ENCODE results near the gene ST6GALNAC3.

ST6GALNAC3 gene

DNA sequence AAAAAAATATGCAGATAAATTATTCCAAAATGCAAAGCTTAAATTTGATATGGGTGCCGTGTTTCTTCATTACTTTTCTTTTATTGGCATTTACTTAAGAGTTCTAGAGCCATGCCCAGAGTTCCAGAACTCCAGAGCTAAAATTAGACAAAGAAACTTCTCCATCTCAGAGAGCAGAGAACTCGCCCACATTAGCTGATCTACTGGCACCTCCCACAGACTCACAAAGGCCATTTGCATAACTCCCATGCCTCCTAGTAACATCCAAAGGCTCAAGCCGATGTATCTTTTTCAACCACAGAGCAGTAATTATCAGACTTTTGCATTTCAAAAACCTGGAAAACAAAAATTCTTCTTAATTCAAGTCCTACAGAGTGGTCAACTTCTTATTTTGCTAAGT, 468.9 kb downstream of the ST6GALNAC3 start:
- Histone ChIP-seq H3K9ac (ENCODE audit: low read depth, low read length) (no peak overlapping the region), H3K4me3 (ENCODE audit: low read length) (no peak overlapping the region), H3K36me3 (ENCODE audit: insufficient read depth, low read length) (no peaks in the 10 kb centered on the region), H3K4me2 (ENCODE audit: low read length) (no peak overlapping the region), H3K27me3 (ENCODE audit: control insufficient read depth, insufficient read depth, low read length) (peaks cover 7% of the 10 kb centered on the region), H3K4me1 (ENCODE audit: control insufficient read depth, insufficient read depth, low read length) (no peaks in the 10 kb centered on the region), H3K9me3 (replicated peaks; ENCODE audit: low read length) (no peaks in the 10 kb centered on the region)

GRCh38 chr1:76546354-76546933, 471.9 kb downstream of the ST6GALNAC3 start:
- H3K9ac ChIP-seq (ENCODE audit: low read depth, low read length): no peak overlapping the region
- H3K4me3 ChIP-seq (ENCODE audit: low read length): no peak overlapping the region
- H3K36me3 ChIP-seq (ENCODE audit: insufficient read depth, low read length): no peaks in the 10 kb centered on the region
- peaks cover 3% of the 10 kb centered on the region for H3K27me3 ChIP-seq (ENCODE audit: control insufficient read depth, insufficient read depth, low read length)
- H3K4me2 ChIP-seq (ENCODE audit: low read length): no peak overlapping the region
- no peaks in the 10 kb centered on the region for H3K9me3 ChIP-seq (replicated peaks; ENCODE audit: low read length)
- no peaks in the 10 kb centered on the region for H3K4me1 ChIP-seq (ENCODE audit: control insufficient read depth, insufficient read depth, low read length)

GRCh38 chr1:76547916-76548315, 473.4 kb downstream of the ST6GALNAC3 start:
- no peaks in the 10 kb centered on the region for H3K36me3 ChIP-seq (ENCODE audit: insufficient read depth, low read length)
- no peak overlapping the region for H3K4me2 ChIP-seq (ENCODE audit: low read length)
- no peaks in the 10 kb centered on the region for H3K9me3 ChIP-seq (replicated peaks; ENCODE audit: low read length)
- peaks cover 3% of the 10 kb centered on the region for H3K27me3 ChIP-seq (ENCODE audit: control insufficient read depth, insufficient read depth, low read length)
- no peaks in the 10 kb centered on the region for H3K4me1 ChIP-seq (ENCODE audit: control insufficient read depth, insufficient read depth, low read length)
- H3K4me3 ChIP-seq (ENCODE audit: low read length): no peak overlapping the region
- H3K9ac ChIP-seq (ENCODE audit: low read depth, low read length): no peak overlapping the region

GRCh38 chr1:76548513-76549100, 474.1 kb downstream of the ST6GALNAC3 start:
- no peaks in the 10 kb centered on the region for H3K4me1 ChIP-seq (ENCODE audit: control insufficient read depth, insufficient read depth, low read length)
- no peak overlapping the region for H3K4me2 ChIP-seq (ENCODE audit: low read length)
- H3K4me3 ChIP-seq (ENCODE audit: low read length): no peak overlapping the region
- H3K9me3 ChIP-seq (replicated peaks; ENCODE audit: low read length): no peaks in the 10 kb centered on the region
- peaks cover 3% of the 10 kb centered on the region for H3K27me3 ChIP-seq (ENCODE audit: control insufficient read depth, insufficient read depth, low read length)
- H3K9ac ChIP-seq (ENCODE audit: low read depth, low read length): no peak overlapping the region
- H3K36me3 ChIP-seq (ENCODE audit: insufficient read depth, low read length): no peaks in the 10 kb centered on the region

DNA sequence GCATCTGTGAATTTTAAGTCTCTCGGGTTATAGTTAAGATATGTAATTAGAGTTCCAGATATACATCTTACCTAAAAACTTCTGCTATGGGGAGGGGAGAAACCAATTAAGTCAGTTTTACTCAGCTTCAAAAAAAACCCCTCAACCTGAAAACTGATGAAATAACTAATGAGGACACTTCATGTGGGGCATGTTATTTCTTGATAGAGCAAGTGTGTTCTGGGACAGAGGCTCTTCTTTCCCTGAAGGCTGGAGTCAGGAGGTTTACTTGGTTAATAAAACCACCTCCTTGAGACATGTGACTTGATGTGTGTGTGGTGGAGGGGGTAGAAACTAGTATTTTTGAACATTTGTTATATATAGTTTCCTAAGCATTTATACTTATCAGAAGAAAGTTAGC, 479.7 kb downstream of the ST6GALNAC3 start:
- Histone ChIP-seq H3K4me3 (ENCODE audit: low read length) (no peak overlapping the region), H3K9me3 (replicated peaks; ENCODE audit: low read length) (no peaks in the 10 kb centered on the region), H3K27me3 (ENCODE audit: control insufficient read depth, insufficient read depth, low read length) (no peaks in the 10 kb centered on the region), H3K4me1 (ENCODE audit: control insufficient read depth, insufficient read depth, low read length) (no peaks in the 10 kb centered on the region), H3K9ac (ENCODE audit: low read depth, low read length) (no peak overlapping the region), H3K36me3 (ENCODE audit: insufficient read depth, low read length) (no peaks in the 10 kb centered on the region), H3K4me2 (ENCODE audit: low read length) (no peak overlapping the region)

DNA sequence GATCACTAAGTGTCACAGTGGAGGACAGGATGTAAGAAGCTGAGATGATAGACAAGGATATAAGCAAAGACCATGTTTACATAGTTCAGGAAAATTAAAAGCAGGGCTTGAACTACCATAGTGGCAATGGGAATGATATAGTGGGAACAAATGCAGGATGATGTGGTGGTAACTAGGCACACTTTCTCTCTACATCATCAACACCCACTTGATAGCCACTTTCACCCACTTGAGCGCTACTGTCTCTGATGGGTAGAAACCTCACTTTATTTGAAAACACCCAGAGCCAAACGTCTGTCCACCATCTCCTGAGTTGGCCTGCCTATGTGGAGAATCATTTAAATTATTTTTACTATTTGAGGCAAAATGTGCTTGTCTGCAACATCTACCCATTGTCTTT, 487.7 kb downstream of the ST6GALNAC3 start:
- Histone ChIP-seq H3K4me2 (ENCODE audit: low read length) (no peak overlapping the region), H3K4me1 (ENCODE audit: control insufficient read depth, insufficient read depth, low read length) (no peaks in the 10 kb centered on the region), H3K36me3 (ENCODE audit: insufficient read depth, low read length) (no peaks in the 10 kb centered on the region), H3K9me3 (replicated peaks; ENCODE audit: low read length) (no peaks in the 10 kb centered on the region), H3K4me3 (ENCODE audit: low read length) (no peak overlapping the region), H3K27me3 (ENCODE audit: control insufficient read depth, insufficient read depth, low read length) (peaks cover 3% of the 10 kb centered on the region), H3K9ac (ENCODE audit: low read depth, low read length) (no peak overlapping the region)

GRCh38 chr1:76568573-76569238, 494.2 kb downstream of the ST6GALNAC3 start:
- Histone ChIP-seq H3K36me3 (ENCODE audit: insufficient read depth, low read length) (no peaks in the 10 kb centered on the region), H3K9ac (ENCODE audit: low read depth, low read length) (no peak overlapping the region), H3K4me3 (ENCODE audit: low read length) (no peak overlapping the region), H3K4me1 (ENCODE audit: control insufficient read depth, insufficient read depth, low read length) (no peaks in the 10 kb centered on the region), H3K9me3 (replicated peaks; ENCODE audit: low read length) (no peaks in the 10 kb centered on the region), H3K4me2 (ENCODE audit: low read length) (no peak overlapping the region), H3K27me3 (ENCODE audit: control insufficient read depth, insufficient read depth, low read length) (peaks cover 4% of the 10 kb centered on the region)

DNA sequence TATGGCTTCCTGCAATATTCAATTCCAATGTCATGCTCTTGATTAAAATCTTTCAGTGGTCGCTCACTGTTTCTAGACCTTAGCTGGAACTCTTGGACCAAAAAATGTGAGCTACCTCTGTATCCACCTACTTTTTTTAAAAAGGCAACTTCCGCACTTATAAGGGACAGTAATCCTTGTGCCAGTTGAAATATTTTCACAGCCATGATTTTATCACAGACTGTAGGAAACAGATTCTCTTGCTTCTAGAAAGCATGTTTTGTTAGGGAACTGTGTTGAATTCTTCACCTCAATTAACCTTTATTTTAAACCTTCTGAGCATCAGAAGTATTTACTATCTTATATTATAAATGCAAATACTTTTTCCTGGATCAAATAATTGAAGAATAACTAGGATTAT, 496.7 kb downstream of the ST6GALNAC3 start:
- Histone ChIP-seq H3K4me3 (ENCODE audit: low read length) (no peak overlapping the region), H3K9me3 (replicated peaks; ENCODE audit: low read length) (no peaks in the 10 kb centered on the region), H3K4me2 (ENCODE audit: low read length) (no peak overlapping the region), H3K4me1 (ENCODE audit: control insufficient read depth, insufficient read depth, low read length) (no peaks in the 10 kb centered on the region), H3K9ac (ENCODE audit: low read depth, low read length) (no peak overlapping the region), H3K36me3 (ENCODE audit: insufficient read depth, low read length) (no peaks in the 10 kb centered on the region), H3K27me3 (ENCODE audit: control insufficient read depth, insufficient read depth, low read length) (peaks cover 7% of the 10 kb centered on the region)

DNA sequence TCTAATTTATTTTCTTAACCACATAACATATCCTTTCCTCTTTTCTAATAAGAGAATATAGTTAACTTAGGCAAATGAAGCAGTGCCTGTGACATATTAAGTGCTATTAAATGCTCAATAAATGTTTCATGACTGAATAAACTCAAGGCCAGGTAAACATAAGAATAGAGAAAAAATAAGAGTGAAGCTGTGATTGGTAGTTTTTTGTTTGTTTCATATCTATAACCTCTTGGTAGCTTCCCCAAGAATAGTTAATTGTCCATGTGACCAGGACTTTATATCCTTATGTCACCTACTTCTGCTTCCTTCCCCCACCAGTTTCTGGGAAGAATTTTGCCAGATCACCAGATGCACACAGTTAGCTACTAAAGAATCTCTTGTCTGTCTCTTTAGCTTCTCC, 497.7 kb downstream of the ST6GALNAC3 start:
- Histone ChIP-seq H3K4me1 (ENCODE audit: control insufficient read depth, insufficient read depth, low read length) (no peaks in the 10 kb centered on the region), H3K9ac (ENCODE audit: low read depth, low read length) (no peak overlapping the region), H3K4me3 (ENCODE audit: low read length) (no peak overlapping the region), H3K27me3 (ENCODE audit: control insufficient read depth, insufficient read depth, low read length) (peaks cover 9% of the 10 kb centered on the region), H3K9me3 (replicated peaks; ENCODE audit: low read length) (no peaks in the 10 kb centered on the region), H3K36me3 (ENCODE audit: insufficient read depth, low read length) (no peaks in the 10 kb centered on the region), H3K4me2 (ENCODE audit: low read length) (no peak overlapping the region)

- Histone ChIP-seq H3K9ac (ENCODE audit: low read depth, low read length) (no peak overlapping the region), H3K9me3 (replicated peaks; ENCODE audit: low read length) (no peaks in the 10 kb centered on the region), H3K4me1 (ENCODE audit: control insufficient read depth, insufficient read depth, low read length) (no peaks in the 10 kb centered on the region), H3K4me2 (ENCODE audit: low read length) (no peak overlapping the region), H3K27me3 (ENCODE audit: control insufficient read depth, insufficient read depth, low read length) (peaks cover 9% of the 10 kb centered on the region), H3K4me3 (ENCODE audit: low read length) (no peak overlapping the region), H3K36me3 (ENCODE audit: insufficient read depth, low read length) (no peaks in the 10 kb centered on the region)
These were observed 502.5 kb downstream of the ST6GALNAC3 start for GRCh38 chr1:76576876-76577524.

DNA sequence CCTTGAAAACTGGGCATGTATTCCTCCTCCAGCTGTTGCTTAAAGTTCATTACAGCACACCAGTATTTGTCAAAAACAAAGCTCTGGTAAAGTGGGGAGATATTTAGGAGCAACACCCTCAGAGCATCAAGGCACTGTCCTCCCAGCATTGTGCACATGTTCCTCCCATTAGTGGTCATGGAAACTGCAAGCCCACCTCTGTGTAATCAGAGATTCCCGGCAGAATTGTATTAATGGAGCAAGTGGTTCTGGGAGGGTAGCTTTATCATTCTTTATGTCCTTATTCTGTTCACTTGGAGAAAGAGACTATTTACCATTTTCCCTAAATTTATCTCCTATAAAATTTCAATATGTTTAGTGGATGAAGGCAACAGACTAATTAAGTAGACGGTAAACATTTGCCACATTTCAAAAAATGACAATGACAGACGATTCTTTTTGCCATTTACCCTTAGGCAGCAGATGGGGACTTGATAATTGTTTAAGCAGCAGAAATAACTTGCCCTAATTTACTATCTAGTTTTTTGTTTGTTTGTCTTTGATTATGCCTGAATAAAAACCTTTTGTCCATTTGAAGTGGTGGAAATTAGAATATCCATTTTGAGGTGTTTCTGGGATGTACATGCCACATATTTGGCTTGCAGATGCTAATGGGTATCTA, 503.1 kb downstream of the ST6GALNAC3 start:
- Histone ChIP-seq H3K9me3 (replicated peaks; ENCODE audit: low read length) (no peaks in the 10 kb centered on the region), H3K4me1 (ENCODE audit: control insufficient read depth, insufficient read depth, low read length) (no peaks in the 10 kb centered on the region), H3K4me3 (ENCODE audit: low read length) (no peak overlapping the region), H3K4me2 (ENCODE audit: low read length) (no peak overlapping the region), H3K27me3 (ENCODE audit: control insufficient read depth, insufficient read depth, low read length) (peaks cover 9% of the 10 kb centered on the region), H3K9ac (ENCODE audit: low read depth, low read length) (no peak overlapping the region), H3K36me3 (ENCODE audit: insufficient read depth, low read length) (no peaks in the 10 kb centered on the region)
